ENCODE data around the gene DUSP15. TPM values are rescaled to one million over a fixed set of nuclear protein-coding genes. Genes with fewer than 3 reads are reported as not detected.

DUSP15 gene
- total RNA-seq, 4 donors from 2014 or later = 0.84 to 3.7 (median 0.96) TPM; not detected in 1

Small RNA genes within 50 kb of the gene (small RNA-seq; reads per million reads assigned to genes)
- gene RNU1-94P = not detected

Other genes starting within 250 kb of the DUSP15 start
- 10 to 100 TPM in 1 of 4 donors, 1 to 10 TPM in 2, not detected in 1; 1.0 to 17.0 (median 1.8) TPM for gene COX4I2, start 232.6 kb downstream of the DUSP15 start, total RNA-seq
- gene BCL2L1, start 147.7 kb downstream of the DUSP15 start, total RNA-seq = 100 to 1,000 TPM in 2 of 4 donors, 10 to 100 TPM in 2; 65.0 to 140 (median 112) TPM
- gene TPX2, start 131.2 kb downstream of the DUSP15 start, total RNA-seq = 1 to 10 TPM in 2 of 4 donors, under 1 TPM in 2; 0.82 to 4.8 (median 0.97) TPM
- gene MYLK2, start 51.2 kb downstream of the DUSP15 start, total RNA-seq = under 1 TPM in 1 of 4 donors, not detected in 3; 0.12 TPM
- 1 to 10 TPM in 1 of 4 donors, under 1 TPM in 2, not detected in 1; 0.48 to 1.3 (median 0.63) TPM for gene FOXS1, start 24.9 kb downstream of the DUSP15 start, total RNA-seq
- gene TTLL9, start 107 bp upstream of the DUSP15 start, total RNA-seq = 1 to 10 TPM in 1 of 4 donors, under 1 TPM in 3; 0.24 to 1.4 (median 0.28) TPM
- gene PDRG1, start 81.5 kb upstream of the DUSP15 start, total RNA-seq = 1 to 10 TPM; 6.7 to 9.2 (median 7.4) TPM
- gene XKR7, start 97.6 kb upstream of the DUSP15 start, total RNA-seq = not detected
- 10 to 100 TPM in 1 of 4 donors, 1 to 10 TPM in 3; 2.4 to 41.6 (median 6.7) TPM for gene CCM2L, start 139.9 kb upstream of the DUSP15 start, total RNA-seq
- 10 to 100 TPM; 22.4 to 68.6 (median 39.2) TPM for gene HCK, start 181.7 kb upstream of the DUSP15 start, total RNA-seq
- gene TM9SF4, start 239.2 kb upstream of the DUSP15 start, total RNA-seq = 10 to 100 TPM; 23.3 to 32.3 (median 31.5) TPM